Calu3 (cell line): ENCODE data around the gene TNNT1. TPM values are rescaled to one million over a fixed set of nuclear protein-coding genes. Genes with fewer than 3 reads are reported as not detected.
A peak's percentile ranks its signal among the peaks of the same experiment; 100 is the strongest.

Experiments used
- Bru-seq: library from RNA; stranded (reverse); fragments of 400-500 nt; gene quantifications from one replicate; lab custom pipeline; 2021; lab: Mats Ljungman, UMichigan
- BruChase-seq, 2 experiments: library from RNA; stranded (reverse); fragments of 400-500 nt; gene quantifications; one replicate each; lab custom pipeline; 2021; lab: Mats Ljungman, UMichigan
- BruUV-seq: library from RNA; stranded (reverse); fragments of 400-500 nt; replicated peaks from 2 replicates; lab custom pipeline; 2021; lab: Mats Ljungman, UMichigan
- CTCF ChIA-PET: fragments of 300-600 bp; sonication (Branson Sonifier 250); formaldehyde crosslinking; loops from one replicate; lab custom pipeline; 2022; ENCODE audit warnings: antibody characterized with exemption; lab: Charles Lee
- DNase-seq: peaks from one replicate; pipeline ENCODE4 v3.0.0; 2022
- H3K27ac Mint-ChIP-seq: one replicate; pipeline ENCODE4 v1.8.0; 2022; ENCODE audit warnings: mixed read lengths; ENCODE audit not compliant: unreplicated experiment
- H3K27me3 Mint-ChIP-seq: one replicate; pipeline ENCODE4 v1.8.0; 2022; ENCODE audit warnings: mixed read lengths; ENCODE audit not compliant: unreplicated experiment
- H3K36me3 Mint-ChIP-seq: one replicate; pipeline ENCODE4 v1.8.0; 2022; ENCODE audit warnings: mild to moderate bottlenecking, moderate library complexity, mixed read lengths; ENCODE audit not compliant: insufficient read depth, unreplicated experiment
- H3K4me1 Mint-ChIP-seq: one replicate; pipeline ENCODE4 v1.8.0; 2022; ENCODE audit warnings: mild to moderate bottlenecking, low read depth, mixed read lengths; ENCODE audit not compliant: unreplicated experiment
- H3K4me3 Mint-ChIP-seq: one replicate; pipeline ENCODE4 v1.8.0; 2022; ENCODE audit warnings: mild to moderate bottlenecking, low read depth, moderate library complexity, mixed read lengths; ENCODE audit not compliant: unreplicated experiment
- H3K9me3 Mint-ChIP-seq: one replicate; pipeline ENCODE4 v1.8.0; 2022; ENCODE audit warnings: low read depth, mixed read lengths; ENCODE audit not compliant: unreplicated experiment
- CTCF ChIP-seq: fragments of 200-600 bp; IDR thresholded peaks from one replicate; pipeline ENCODE4 v1.8.0; 2022; ENCODE audit warnings: antibody characterized with exemption; ENCODE audit not compliant: unreplicated experiment
- intact Hi-C: fragments of 100-400 bp; cut with micrococcal nuclease; formaldehyde crosslinking; loops from one replicate; pipeline ENCODE4 v1.10.0; 2022; ENCODE audit not compliant: unreplicated experiment
- long read RNA-seq: library from polyadenylated mRNA; stranded (forward); transcript quantifications from one replicate; pipeline ENCODE4 v2.0.0, GENCODE V29; 2022
- total RNA-seq: library from RNA; stranded (reverse); gene quantifications from 2 replicates; pipeline ENCODE4 v1.2.3, GENCODE V29; 2022

Gene TNNT1
- total RNA-seq (48.8 and 53.7 TPM in 2 replicates), Bru-seq, nascent RNA (percentile 50 among the genes with signal in this experiment), BruChase-seq, experiment 1, labeled RNA remaining after a 6-hour chase (percentile 65 among the genes with signal in this experiment), BruChase-seq, experiment 2, labeled RNA remaining after a 2-hour chase (percentile 53 among the genes with signal in this experiment)
- long read RNA-seq, transcript TNNT1-204 (10 exons, 995 nt): minor isoform, 41 of 457 reads
- long read RNA-seq, transcript TNNT1-208 (11 exons, 1,065 nt): major isoform, 55 of 457 reads
- long read RNA-seq, partial matches to known transcripts: 336 of 457 reads
- long read RNA-seq, other reads (novel, unspliced or antisense): 25 of 457 reads

GRCh38 chr19:55149078-55150003, at the start of gene TNNT1:
TSS of gene TNNT1 (minus strand) at chr19:55149206. CDS start at chr19:55147157, 2,049 bp downstream.
- Mint-ChIP-seq H3K27ac (no peak within 1 kb of the TSS), H3K4me1 (peaks cover 24% of the 10 kb centered on the region), H3K9me3 (no peaks in the 10 kb centered on the region), H3K27me3 (peaks cover 49% of the 10 kb centered on the region), H3K36me3 (peaks cover 16% of the 10 kb centered on the region), H3K4me3 (no peak within 1 kb of the TSS)
- no TSS peak for BruUV-seq
- CTCF ChIA-PET: interaction anchor here (0.5 to 0.6 kb wide), 3 partner anchors 8 to 107 kb away, joined by 3 to 6 read pairs (median 4); partner anchors contain the start of gene TNNI3
- intact Hi-C loops: loop anchor here (5.0 to 10.0 kb wide), 3 partner anchors 235 to 485 kb away; partner anchors contain the start of genes RPL28, SBK3 and TMEM238
- peak; percentile 20 for DNase-seq
- TF ChIP-seq CTCF: no peak

GRCh38 chr19:55198651-55199050, 49.6 kb upstream of the TNNT1 start:
- no TSS peak for BruUV-seq
- no peaks in the 10 kb centered on the region for H3K27me3 Mint-ChIP-seq
- no peak overlapping the region for H3K27ac Mint-ChIP-seq
- DNase-seq: no peak
- H3K4me3 Mint-ChIP-seq: no peak overlapping the region
- intact Hi-C loops: no loop called here
- no peaks in the 10 kb centered on the region for H3K9me3 Mint-ChIP-seq
- CTCF ChIA-PET: no interaction called here
- H3K36me3 Mint-ChIP-seq: peaks cover 14% of the 10 kb centered on the region
- H3K4me1 Mint-ChIP-seq: no peaks in the 10 kb centered on the region
- TF ChIP-seq CTCF: no peak

GRCh38 chr19:55197528-55197927, 48.5 kb upstream of the TNNT1 start:
- H3K27ac Mint-ChIP-seq: no peak overlapping the region
- H3K27me3 Mint-ChIP-seq: no peaks in the 10 kb centered on the region
- no TSS peak for BruUV-seq
- no peaks in the 10 kb centered on the region for H3K9me3 Mint-ChIP-seq
- no peak for TF ChIP-seq CTCF
- H3K4me3 Mint-ChIP-seq: no peak overlapping the region
- intact Hi-C loops: no loop called here
- DNase-seq: no peak
- no peaks in the 10 kb centered on the region for H3K4me1 Mint-ChIP-seq
- CTCF ChIA-PET: interaction anchor here (0.6 kb wide), 1 partner anchor 192 kb away, joined by 4 read pairs; no protein-coding TSS in a partner anchor
- H3K36me3 Mint-ChIP-seq: peaks cover 14% of the 10 kb centered on the region

- Mint-ChIP-seq H3K27me3 (no peaks in the 10 kb centered on the region), H3K36me3 (peaks cover 14% of the 10 kb centered on the region), H3K4me1 (peaks cover under 1% of the 10 kb centered on the region), H3K27ac (no peak overlapping the region), H3K4me3 (no peak overlapping the region), H3K9me3 (no peaks in the 10 kb centered on the region)
- DNase-seq: no peak
- intact Hi-C loops: no loop called here
- no peak for TF ChIP-seq CTCF
- no TSS peak for BruUV-seq
- CTCF ChIA-PET: no interaction called here
Measured at GRCh38 chr19:55196803-55197202, 47.8 kb upstream of the TNNT1 start.
